GM12865 (cell line): ENCODE results near the gene ABCA13.

Experiments used
- DNase-seq: peaks from one replicate; pipeline ENCODE4 v3.0.0; 2010; ENCODE audit warnings: low read depth
- H3K4me3 ChIP-seq: 2 replicates; pipeline ENCODE4 v1.5.1; 2011; ENCODE audit warnings: mild to moderate bottlenecking, low read depth, low read length, control low read depth
- CTCF ChIP-seq: IDR thresholded peaks from 2 replicates; pipeline ENCODE4 v1.5.1; 2011; ENCODE audit warnings: low read length, control low read depth, low read depth, inconsistent platforms; ENCODE audit not compliant: insufficient read depth; ENCODE audit errors: missing control alignments

The ABCA13 gene

GRCh38 chr7:48587475-48587874 is 416.2 kb downstream of the ABCA13 start:
- DNase-seq, result no peak
- H3K4me3 ChIP-seq, result no peak overlapping the region
- TF ChIP-seq CTCF, result no peak

DNA sequence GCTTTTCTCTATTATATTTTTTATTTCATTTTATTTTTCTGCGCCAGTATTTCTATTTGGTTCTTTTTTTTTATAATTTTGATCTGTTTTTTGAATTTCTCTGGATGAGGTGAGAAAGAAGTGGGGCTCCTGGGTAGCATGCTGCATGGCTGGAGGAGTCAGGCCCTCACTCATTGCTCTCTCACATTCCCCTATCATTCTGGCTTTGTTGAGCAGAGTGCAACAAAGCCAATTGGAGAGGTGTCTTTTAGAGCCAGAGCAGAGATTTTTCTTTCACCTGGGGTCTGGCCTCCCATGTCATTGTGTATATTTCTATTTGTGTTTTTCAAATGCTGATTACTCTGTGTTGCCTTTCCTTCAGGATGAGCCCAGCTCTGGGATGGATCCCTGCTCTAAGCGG is 423.1 kb downstream of the ABCA13 start:
- H3K4me3 ChIP-seq, result no peak overlapping the region
- no peak for TF ChIP-seq CTCF

GRCh38 chr7:48595756-48596155 is 424.5 kb downstream of the ABCA13 start:
- no peak for TF ChIP-seq CTCF
- no peak for DNase-seq
- no peak overlapping the region for H3K4me3 ChIP-seq

More for the DNA sequence above, 423.1 kb downstream of the ABCA13 start:
- DNase-seq, result no peak

DNA sequence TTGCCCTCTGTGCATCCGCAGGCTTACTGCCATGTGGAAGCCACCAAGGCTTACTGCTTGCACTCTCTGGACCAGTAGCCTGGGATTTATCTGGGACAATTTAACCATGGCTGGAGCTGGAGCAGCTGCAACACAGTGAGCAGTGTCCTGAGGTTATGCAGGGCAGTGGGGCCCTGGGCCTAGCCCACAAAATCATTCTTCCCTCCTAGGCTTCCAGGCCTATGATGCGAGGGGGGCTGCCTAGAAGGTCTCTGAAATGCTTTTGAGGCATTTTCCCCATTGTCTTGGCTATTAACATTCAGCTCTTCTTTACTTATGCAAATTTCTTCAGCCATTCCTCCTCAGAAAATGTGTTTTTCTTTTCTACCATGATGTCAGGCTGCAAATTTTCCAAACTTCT is 439.4 kb downstream of the ABCA13 start:
- H3K4me3 ChIP-seq, result no peak overlapping the region
- no peak for TF ChIP-seq CTCF
- no peak for DNase-seq

GRCh38 chr7:48611993-48612392 is 440.7 kb downstream of the ABCA13 start:
- no peak for TF ChIP-seq CTCF
- DNase-seq, result no peak
- H3K4me3 ChIP-seq, result no peak overlapping the region

DNA sequence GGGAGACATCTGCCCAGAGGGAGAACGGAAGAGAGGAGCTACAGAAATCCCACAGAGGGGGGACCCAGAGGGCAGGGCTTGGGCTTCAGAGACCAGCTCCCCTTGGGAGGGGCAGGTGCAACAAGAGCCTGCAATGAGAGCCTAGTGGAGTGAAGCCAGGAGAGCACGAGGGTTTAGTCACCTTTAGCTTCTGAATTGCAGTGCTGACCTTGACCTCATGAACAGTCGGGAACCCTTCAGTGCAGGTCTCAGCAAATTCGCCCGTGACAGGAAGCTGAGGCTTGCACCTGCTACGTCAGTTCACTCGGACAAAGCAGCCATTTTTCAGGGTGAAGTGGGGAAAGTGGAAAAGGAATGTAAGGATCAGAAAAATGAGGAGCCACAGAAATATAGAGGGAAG is 446.2 kb downstream of the ABCA13 start:
- DNase-seq, result no peak
- TF ChIP-seq CTCF, result no peak
- no peak overlapping the region for H3K4me3 ChIP-seq

DNA sequence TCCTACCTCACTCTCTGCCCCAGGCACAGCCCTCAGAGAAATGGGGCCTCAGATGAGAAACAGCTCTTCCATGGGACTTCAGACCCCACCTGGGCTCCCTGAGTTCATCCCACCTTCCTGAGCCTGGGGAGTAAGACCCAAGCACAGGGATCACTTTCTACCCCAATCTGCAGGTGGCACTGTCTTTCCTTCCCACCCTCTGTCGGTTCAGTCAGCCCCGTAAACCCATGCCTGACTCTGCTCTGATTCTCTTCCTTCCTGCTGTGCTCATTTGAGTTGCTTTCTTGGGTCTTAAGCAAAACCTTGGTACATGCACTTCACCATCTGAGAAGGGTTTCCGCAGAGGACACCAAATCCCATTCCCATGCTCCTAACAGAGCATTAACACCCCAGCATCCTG is 446.7 kb downstream of the ABCA13 start:
- H3K4me3 ChIP-seq, result no peak overlapping the region
- TF ChIP-seq CTCF, result no peak
- no peak for DNase-seq
